HepG2 (cell line): ENCODE results near the gene SLC35A2. TPM values are rescaled to one million over a fixed set of nuclear protein-coding genes. Genes with fewer than 3 reads are reported as not detected.

Experiments
- EED ChIP-seq: sonication (generic); formaldehyde crosslinking; IDR thresholded peaks from 2 replicates; pipeline ENCODE4 v1.5.0; 2020; ENCODE audit warnings: mild to moderate bottlenecking, missing genetic modification reagents
- ETV5 ChIP-seq: IDR thresholded peaks from 2 replicates; pipeline ENCODE4 v1.6.1; 2018; ENCODE audit warnings: missing biosample characterization, missing genetic modification reagents, inconsistent platforms, borderline replicate concordance
- HDAC1 ChIP-seq: sonication (generic); formaldehyde crosslinking; IDR thresholded peaks from 2 replicates; pipeline ENCODE4 v1.5.1; 2020; ENCODE audit warnings: mild to moderate bottlenecking, missing genetic modification reagents
- MYC ChIP-seq: sonication (generic); formaldehyde crosslinking; IDR thresholded peaks from 2 replicates; pipeline ENCODE4 v1.9.0; 2021; ENCODE audit warnings: missing genetic modification reagents, borderline replicate concordance
- POLR2AphosphoS5 ChIP-seq: IDR thresholded peaks from 2 replicates; pipeline ENCODE4 v1.6.1; 2012; ENCODE audit warnings: low read depth, low read length
- PRMT3 ChIP-seq: sonication (generic); formaldehyde crosslinking; IDR thresholded peaks from 2 replicates; pipeline ENCODE4 v1.8.1; 2022; ENCODE audit warnings: low read depth, mild to moderate bottlenecking, moderate library complexity, missing genetic modification reagents, borderline replicate concordance
- REL ChIP-seq: sonication (generic); formaldehyde crosslinking; conservative IDR thresholded peaks from 2 replicates; pipeline ENCODE4 v1.8.0; 2022; ENCODE audit warnings: mild to moderate bottlenecking, missing genetic modification reagents, moderate library complexity
- ZBTB3 ChIP-seq: sonication (generic); formaldehyde crosslinking; IDR thresholded peaks from 2 replicates; pipeline ENCODE4 v1.4.0; 2020; ENCODE audit warnings: low read depth, mild to moderate bottlenecking, moderate library complexity, missing genetic modification reagents, borderline replicate concordance
- ZBTB7A ChIP-seq: sonication (generic); formaldehyde crosslinking; IDR thresholded peaks from 2 replicates; pipeline ENCODE4 v1.8.0; 2022; ENCODE audit warnings: mild to moderate bottlenecking, missing genetic modification reagents
- ZFY ChIP-seq: sonication (generic); formaldehyde crosslinking; IDR thresholded peaks from 2 replicates; pipeline ENCODE4 v1.4.0; 2020; ENCODE audit warnings: missing genetic modification reagents
- ZNF121 ChIP-seq: sonication (generic); formaldehyde crosslinking; IDR thresholded peaks from 2 replicates; pipeline ENCODE4 v1.5.0; 2020; ENCODE audit warnings: mild to moderate bottlenecking, missing genetic modification reagents
- ZNF225 ChIP-seq: sonication (generic); formaldehyde crosslinking; IDR thresholded peaks from 2 replicates; pipeline ENCODE4 v1.4.0; 2020; ENCODE audit warnings: mild to moderate bottlenecking, missing genetic modification reagents
- ZNF788 ChIP-seq: sonication (generic); formaldehyde crosslinking; IDR thresholded peaks from 2 replicates; pipeline ENCODE4 v1.5.0; 2020; ENCODE audit warnings: mild to moderate bottlenecking, missing genetic modification reagents, borderline replicate concordance
- ZNF841 ChIP-seq: sonication (generic); formaldehyde crosslinking; IDR thresholded peaks from 2 replicates; pipeline ENCODE4 v1.8.1; 2023; ENCODE audit warnings: missing genetic modification reagents, borderline replicate concordance
- polyA plus RNA-seq, 8 experiments: library from polyadenylated mRNA; depleted of rRNA in 3 of 8; stranded (reverse) in 7 of 8; unstranded in 1 of 8; fragments of >200 nt; fragmentation: Illumina TruSeq in 4 of 8; extraction: Trizol in 4 of 8; gene quantifications; 2 replicates each; pipeline versions ENCODE4 v1.2.1 to v1.2.3, GENCODE V29; 2011 to 2016; ENCODE audit warnings: low read depth in 4 of 8, missing spikeins in 1 of 8, mixed read lengths in 1 of 8; ENCODE audit not compliant: insufficient read depth in 1 of 8
- total RNA-seq, 5 experiments: library from RNA; depleted of rRNA; stranded (reverse); fragments of >200 nt; fragmentation: Illumina TruSeq; extraction: Trizol; gene quantifications; 2 replicates each; pipeline ENCODE4 v1.2.3, GENCODE V29; 2016; ENCODE audit warnings: low read depth in 1 of 5
- TF ChIP-seq, protein P1 (sequence below): sonication (generic); formaldehyde crosslinking; IDR thresholded peaks from 2 replicates; pipeline ENCODE4 v1.5.1; 2020; ENCODE audit warnings: mild to moderate bottlenecking, missing genetic modification reagents, moderate library complexity
- TF ChIP-seq, protein P2 (sequence below): sonication (generic); formaldehyde crosslinking; IDR thresholded peaks from 2 replicates; pipeline ENCODE4 v1.4.0; 2020; ENCODE audit warnings: missing genetic modification reagents, mild to moderate bottlenecking, borderline replicate concordance
- TF ChIP-seq, protein P3 (sequence below): sonication (generic); formaldehyde crosslinking; IDR thresholded peaks from 2 replicates; pipeline ENCODE4 v1.5.1; 2020; ENCODE audit warnings: missing genetic modification reagents, mild to moderate bottlenecking, borderline replicate concordance
- TF ChIP-seq, protein P4 (sequence below): sonication (generic); formaldehyde crosslinking; IDR thresholded peaks from 2 replicates; pipeline ENCODE4 v1.4.0; 2020; ENCODE audit warnings: mild to moderate bottlenecking, missing genetic modification reagents

The SLC35A2 gene
- total and polyA plus RNA-seq, 2 of the 13 experiments (the other 11 are each of a cell fraction or from before 2014, with no cell fraction given): 32.1 to 40.8 TPM

DNA sequence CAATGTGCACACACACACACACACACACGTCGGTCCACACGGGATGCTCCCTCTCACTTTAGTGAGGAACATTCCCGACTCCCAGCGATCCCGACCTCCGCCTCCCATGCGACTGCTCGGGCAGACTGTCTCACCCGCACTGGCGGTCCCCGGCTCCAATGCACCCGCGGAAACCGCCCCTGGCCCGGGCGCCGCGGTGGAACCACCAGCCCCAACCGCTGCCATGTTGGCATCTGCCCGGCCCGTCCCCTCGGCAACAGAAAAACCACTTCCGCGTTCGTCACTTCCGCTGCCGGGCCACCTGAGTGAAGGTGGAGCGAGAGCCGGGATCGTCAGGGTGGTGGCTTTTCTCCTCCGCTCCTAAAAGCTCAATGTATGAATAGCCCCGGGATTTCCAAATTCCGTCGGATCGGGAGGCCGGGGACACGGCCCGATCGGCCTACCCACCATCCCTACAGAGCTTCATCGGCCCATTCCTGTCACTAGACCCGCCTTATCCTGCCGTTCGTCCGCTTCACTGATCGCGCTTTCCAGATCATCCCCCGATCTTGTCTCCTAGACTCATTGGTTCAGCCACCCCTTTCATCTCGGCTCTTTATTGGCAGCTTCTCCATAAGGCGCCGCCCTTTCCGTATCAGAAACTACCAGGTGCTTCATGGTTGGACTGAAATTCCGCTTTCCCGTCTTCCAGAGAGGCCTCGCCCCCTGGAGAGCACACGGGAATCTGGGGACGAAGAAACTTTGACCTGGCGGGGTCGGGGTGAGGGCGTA lies at the start of gene SLC35A2 (continued):
- TF ChIP-seq, protein P1, sequence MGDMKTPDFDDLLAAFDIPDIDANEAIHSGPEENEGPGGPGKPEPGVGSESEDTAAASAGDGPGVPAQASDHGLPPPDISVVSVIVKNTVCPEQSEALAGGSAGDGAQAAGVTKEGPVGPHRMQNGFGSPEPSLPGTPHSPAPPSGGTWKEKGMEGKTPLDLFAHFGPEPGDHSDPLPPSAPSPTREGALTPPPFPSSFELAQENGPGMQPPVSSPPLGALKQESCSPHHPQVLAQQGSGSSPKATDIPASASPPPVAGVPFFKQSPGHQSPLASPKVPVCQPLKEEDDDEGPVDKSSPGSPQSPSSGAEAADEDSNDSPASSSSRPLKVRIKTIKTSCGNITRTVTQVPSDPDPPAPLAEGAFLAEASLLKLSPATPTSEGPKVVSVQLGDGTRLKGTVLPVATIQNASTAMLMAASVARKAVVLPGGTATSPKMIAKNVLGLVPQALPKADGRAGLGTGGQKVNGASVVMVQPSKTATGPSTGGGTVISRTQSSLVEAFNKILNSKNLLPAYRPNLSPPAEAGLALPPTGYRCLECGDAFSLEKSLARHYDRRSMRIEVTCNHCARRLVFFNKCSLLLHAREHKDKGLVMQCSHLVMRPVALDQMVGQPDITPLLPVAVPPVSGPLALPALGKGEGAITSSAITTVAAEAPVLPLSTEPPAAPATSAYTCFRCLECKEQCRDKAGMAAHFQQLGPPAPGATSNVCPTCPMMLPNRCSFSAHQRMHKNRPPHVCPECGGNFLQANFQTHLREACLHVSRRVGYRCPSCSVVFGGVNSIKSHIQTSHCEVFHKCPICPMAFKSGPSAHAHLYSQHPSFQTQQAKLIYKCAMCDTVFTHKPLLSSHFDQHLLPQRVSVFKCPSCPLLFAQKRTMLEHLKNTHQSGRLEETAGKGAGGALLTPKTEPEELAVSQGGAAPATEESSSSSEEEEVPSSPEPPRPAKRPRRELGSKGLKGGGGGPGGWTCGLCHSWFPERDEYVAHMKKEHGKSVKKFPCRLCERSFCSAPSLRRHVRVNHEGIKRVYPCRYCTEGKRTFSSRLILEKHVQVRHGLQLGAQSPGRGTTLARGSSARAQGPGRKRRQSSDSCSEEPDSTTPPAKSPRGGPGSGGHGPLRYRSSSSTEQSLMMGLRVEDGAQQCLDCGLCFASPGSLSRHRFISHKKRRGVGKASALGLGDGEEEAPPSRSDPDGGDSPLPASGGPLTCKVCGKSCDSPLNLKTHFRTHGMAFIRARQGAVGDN (CRISPR knock-in tag): peak; percentile 72
- TF ChIP-seq ZNF841 (CRISPR knock-in tag) (no peak), ZNF225 (CRISPR knock-in tag) (no peak), ZBTB3 (CRISPR knock-in tag) (no peak), HDAC1 (CRISPR knock-in tag) (peak; percentile 55; the same call in 1 of the 2 replicates), ZNF788 (no peak), ETV5 (peak; percentile 24; the same call in 1 of the 2 replicates), EED (no peak), PRMT3 (CRISPR knock-in tag) (no peak), ZNF121 (CRISPR knock-in tag) (peak; percentile 11; the same call in 1 of the 2 replicates), MYC (CRISPR knock-in tag) (peak; percentile 28; the same call in 1 of the 2 replicates), ZBTB7A (CRISPR knock-in tag) (no peak), REL (CRISPR knock-in tag) (peak; percentile 78; the same call in 1 of the 2 replicates), ZFY (CRISPR knock-in tag) (peak; percentile 22; the same call in 1 of the 2 replicates), POLR2AphosphoS5 (peak; percentile 39; the same call in 1 of the 2 replicates)
- TF ChIP-seq, protein P2, sequence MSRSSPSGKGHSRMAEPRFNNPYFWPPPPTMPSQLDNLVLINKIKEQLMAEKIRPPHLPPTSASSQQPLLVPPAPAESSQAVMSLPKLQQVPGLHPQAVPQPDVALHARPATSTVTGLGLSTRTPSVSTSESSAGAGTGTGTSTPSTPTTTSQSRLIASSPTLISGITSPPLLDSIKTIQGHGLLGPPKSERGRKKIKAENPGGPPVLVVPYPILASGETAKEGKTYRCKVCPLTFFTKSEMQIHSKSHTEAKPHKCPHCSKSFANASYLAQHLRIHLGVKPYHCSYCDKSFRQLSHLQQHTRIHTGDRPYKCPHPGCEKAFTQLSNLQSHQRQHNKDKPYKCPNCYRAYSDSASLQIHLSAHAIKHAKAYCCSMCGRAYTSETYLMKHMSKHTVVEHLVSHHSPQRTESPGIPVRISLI (CRISPR knock-in tag): peak; percentile 38; the same call in 1 of the 2 replicates
- TF ChIP-seq, protein P3, sequence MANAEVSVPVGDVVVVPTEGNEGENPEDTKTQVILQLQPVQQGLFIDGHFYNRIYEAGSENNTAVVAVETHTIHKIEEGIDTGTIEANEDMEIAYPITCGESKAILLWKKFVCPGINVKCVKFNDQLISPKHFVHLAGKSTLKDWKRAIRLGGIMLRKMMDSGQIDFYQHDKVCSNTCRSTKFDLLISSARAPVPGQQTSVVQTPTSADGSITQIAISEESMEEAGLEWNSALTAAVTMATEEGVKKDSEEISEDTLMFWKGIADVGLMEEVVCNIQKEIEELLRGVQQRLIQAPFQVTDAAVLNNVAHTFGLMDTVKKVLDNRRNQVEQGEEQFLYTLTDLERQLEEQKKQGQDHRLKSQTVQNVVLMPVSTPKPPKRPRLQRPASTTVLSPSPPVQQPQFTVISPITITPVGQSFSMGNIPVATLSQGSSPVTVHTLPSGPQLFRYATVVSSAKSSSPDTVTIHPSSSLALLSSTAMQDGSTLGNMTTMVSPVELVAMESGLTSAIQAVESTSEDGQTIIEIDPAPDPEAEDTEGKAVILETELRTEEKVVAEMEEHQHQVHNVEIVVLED: peak; percentile 53; the same call in 1 of the 2 replicates
- TF ChIP-seq, protein P4, sequence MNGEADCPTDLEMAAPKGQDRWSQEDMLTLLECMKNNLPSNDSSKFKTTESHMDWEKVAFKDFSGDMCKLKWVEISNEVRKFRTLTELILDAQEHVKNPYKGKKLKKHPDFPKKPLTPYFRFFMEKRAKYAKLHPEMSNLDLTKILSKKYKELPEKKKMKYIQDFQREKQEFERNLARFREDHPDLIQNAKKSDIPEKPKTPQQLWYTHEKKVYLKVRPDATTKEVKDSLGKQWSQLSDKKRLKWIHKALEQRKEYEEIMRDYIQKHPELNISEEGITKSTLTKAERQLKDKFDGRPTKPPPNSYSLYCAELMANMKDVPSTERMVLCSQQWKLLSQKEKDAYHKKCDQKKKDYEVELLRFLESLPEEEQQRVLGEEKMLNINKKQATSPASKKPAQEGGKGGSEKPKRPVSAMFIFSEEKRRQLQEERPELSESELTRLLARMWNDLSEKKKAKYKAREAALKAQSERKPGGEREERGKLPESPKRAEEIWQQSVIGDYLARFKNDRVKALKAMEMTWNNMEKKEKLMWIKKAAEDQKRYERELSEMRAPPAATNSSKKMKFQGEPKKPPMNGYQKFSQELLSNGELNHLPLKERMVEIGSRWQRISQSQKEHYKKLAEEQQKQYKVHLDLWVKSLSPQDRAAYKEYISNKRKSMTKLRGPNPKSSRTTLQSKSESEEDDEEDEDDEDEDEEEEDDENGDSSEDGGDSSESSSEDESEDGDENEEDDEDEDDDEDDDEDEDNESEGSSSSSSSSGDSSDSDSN (CRISPR knock-in tag): peak; percentile 52; the same call in 1 of the 2 replicates
